H9 (cell line): ENCODE results near the gene KIF16B. TPM values are rescaled to one million over a fixed set of nuclear protein-coding genes. Genes with fewer than 3 reads are reported as not detected.

ENCODE experiments used
- DNase-seq: peaks from one replicate; pipeline ENCODE4 v3.0.0-alpha.2; 2017
- H2AFZ ChIP-seq: one replicate; pipeline ENCODE4 v1.6.1; 2013; ENCODE audit warnings: mild to moderate bottlenecking, low read length, control low read depth, moderate library complexity
- H2AK5ac ChIP-seq: 2 replicates; pipeline ENCODE4 v1.6.1; 2013; ENCODE audit warnings: low read length, control low read depth, mixed read lengths; ENCODE audit not compliant: insufficient read length
- H2BK120ac ChIP-seq: one replicate; pipeline ENCODE4 v1.6.1; 2013; ENCODE audit warnings: low read depth, mild to moderate bottlenecking, low read length, control low read depth, inconsistent platforms; ENCODE audit not compliant: poor library complexity, severe bottlenecking
- H2BK12ac ChIP-seq: 2 replicates; pipeline ENCODE4 v1.6.1; 2013; ENCODE audit warnings: low read length, control low read depth, mixed read lengths, low read depth; ENCODE audit not compliant: insufficient read length
- H2BK15ac ChIP-seq: 2 replicates; pipeline ENCODE4 v1.6.1; 2013; ENCODE audit warnings: low read depth, low read length, control low read depth
- H2BK20ac ChIP-seq: one replicate; pipeline ENCODE4 v1.6.1; 2013; ENCODE audit warnings: low read depth, mild to moderate bottlenecking, low read length, control low read depth, inconsistent platforms; ENCODE audit not compliant: poor library complexity, severe bottlenecking
- H2BK5ac ChIP-seq: 2 replicates; pipeline ENCODE4 v1.6.1; 2013; ENCODE audit warnings: low read length, control low read depth, mixed read lengths; ENCODE audit not compliant: insufficient read length
- H3K14ac ChIP-seq: 2 replicates; pipeline ENCODE4 v1.6.1; 2013; ENCODE audit warnings: low read length, control low read depth; ENCODE audit not compliant: insufficient read depth
- H3K18ac ChIP-seq: 2 replicates; pipeline ENCODE4 v1.6.1; 2013; ENCODE audit warnings: low read depth, mild to moderate bottlenecking, mixed read lengths, low read length, control low read depth; ENCODE audit not compliant: insufficient read length
- H3K23ac ChIP-seq: 2 replicates; pipeline ENCODE4 v1.6.1; 2013; ENCODE audit warnings: low read length, control low read depth, mixed read lengths, low read depth; ENCODE audit not compliant: insufficient read length
- H3K23me2 ChIP-seq: 2 replicates; pipeline ENCODE4 v1.6.1; 2013; ENCODE audit warnings: low read depth, mild to moderate bottlenecking, mixed read lengths, low read length, control low read depth; ENCODE audit not compliant: insufficient read length, poor library complexity, severe bottlenecking
- H3K27ac ChIP-seq: 2 replicates; pipeline ENCODE4 v1.5.1; 2013; ENCODE audit warnings: low read length, control low read depth, mixed read lengths, low read depth; ENCODE audit not compliant: insufficient read length
- H3K27me3 ChIP-seq: 2 replicates; pipeline ENCODE4 v1.6.1; 2013; ENCODE audit warnings: low read length, control low read depth, inconsistent platforms; ENCODE audit not compliant: insufficient read depth
- H3K4ac ChIP-seq: 2 replicates; pipeline ENCODE4 v1.6.1; 2013; ENCODE audit warnings: low read depth, mild to moderate bottlenecking, control low read depth, inconsistent platforms, low read length, moderate library complexity
- H3K4me1 ChIP-seq: 2 replicates; pipeline ENCODE4 v1.6.1; 2013; ENCODE audit warnings: low read length, control low read depth, inconsistent platforms; ENCODE audit not compliant: insufficient read depth
- H3K4me2 ChIP-seq: 2 replicates; pipeline ENCODE4 v1.6.1; 2013; ENCODE audit warnings: low read length, control low read depth, mixed read lengths; ENCODE audit not compliant: insufficient read length, insufficient read depth
- H3K56ac ChIP-seq: 2 replicates; pipeline ENCODE4 v1.6.1; 2013; ENCODE audit warnings: low read depth, mild to moderate bottlenecking, mixed read lengths, low read length, control low read depth; ENCODE audit not compliant: insufficient read length
- H3K79me1 ChIP-seq: 2 replicates; pipeline ENCODE4 v1.6.1; 2013; ENCODE audit warnings: low read depth, mild to moderate bottlenecking, moderate library complexity, low read length, control low read depth, inconsistent platforms; ENCODE audit not compliant: insufficient read depth, poor library complexity, severe bottlenecking
- H3K79me2 ChIP-seq: 2 replicates; pipeline ENCODE4 v1.6.1; 2013; ENCODE audit warnings: low read length, control low read depth, inconsistent platforms; ENCODE audit not compliant: insufficient read depth
- H3K9ac ChIP-seq: 2 replicates; pipeline ENCODE4 v1.6.1; 2013; ENCODE audit warnings: low read length, control low read depth, mixed read lengths; ENCODE audit not compliant: insufficient read length; ENCODE audit errors: extremely low read depth
- H3K9me3 ChIP-seq: one replicate; pipeline ENCODE4 v1.6.1; 2013; ENCODE audit warnings: low read depth, low read length, inconsistent platforms; ENCODE audit not compliant: control insufficient read depth
- H3T11ph ChIP-seq: one replicate; pipeline ENCODE4 v1.6.1; 2013; ENCODE audit warnings: mild to moderate bottlenecking, low read length, control low read depth, inconsistent platforms
- H4K20me1 ChIP-seq: one replicate; pipeline ENCODE4 v1.6.1; 2013; ENCODE audit not compliant: control insufficient read depth, insufficient read length, insufficient read depth
- H4K5ac ChIP-seq: 2 replicates; pipeline ENCODE4 v1.6.1; 2013; ENCODE audit warnings: low read depth, mild to moderate bottlenecking, mixed read lengths, low read length, control low read depth; ENCODE audit not compliant: insufficient read length
- H4K8ac ChIP-seq: replicated peaks from 2 replicates; pipeline ENCODE4 v1.6.1; 2013; ENCODE audit warnings: low read length, control low read depth, mixed read lengths, low read depth; ENCODE audit not compliant: insufficient read length
- H4K91ac ChIP-seq: 2 replicates; pipeline ENCODE4 v1.6.1; 2013; ENCODE audit warnings: low read depth, mild to moderate bottlenecking, moderate library complexity, mixed read lengths, low read length, control low read depth; ENCODE audit not compliant: insufficient read length
- H3K27ac Mint-ChIP-seq, 3 experiments: 2 replicates in 2 of 3; 3 replicates in 1 of 3; pipeline ENCODE4 v1.8.0; 2020 to 2021; ENCODE audit warnings: mixed read lengths in 3 of 3, mild to moderate bottlenecking in 1 of 3, moderate library complexity in 1 of 3
- H3K27me3 Mint-ChIP-seq: 2 replicates; pipeline ENCODE4 v1.8.0; 2021; ENCODE audit warnings: low read depth, mild to moderate bottlenecking, moderate library complexity, mixed read lengths
- H3K36me3 Mint-ChIP-seq, 3 experiments: 2 replicates in 2 of 3; 3 replicates in 1 of 3; pipeline ENCODE4 v1.8.0; 2020 to 2021; ENCODE audit warnings: low read depth in 3 of 3, mixed read lengths in 3 of 3; ENCODE audit not compliant: insufficient read depth in 1 of 3
- H3K4me1 Mint-ChIP-seq, 2 experiments: 2 replicates each; pipeline ENCODE4 v1.8.0; 2020; ENCODE audit warnings: mixed read lengths in 2 of 2
- H3K4me3 Mint-ChIP-seq, 2 experiments: 2 replicates in 1 of 2; 3 replicates in 1 of 2; pipeline ENCODE4 v1.8.0; 2020 to 2021; ENCODE audit warnings: mild to moderate bottlenecking in 2 of 2, mixed read lengths in 2 of 2, moderate library complexity in 1 of 2
- H3K9me3 Mint-ChIP-seq, 2 experiments: 2 replicates in 1 of 2; 3 replicates in 1 of 2; pipeline ENCODE4 v1.8.0; 2020; ENCODE audit warnings: mild to moderate bottlenecking in 2 of 2, mixed read lengths in 2 of 2, moderate library complexity in 1 of 2
- WGBS: extraction: QIAGEN DNeasy Blood & Tissue Kit; methylation state at CpG from one replicate; pipeline ENCODE4 v1.1.7; 2013; ENCODE audit warnings: missing lambda C conversion rate, low lambda C conversion rate, mixed read lengths; ENCODE audit not compliant: insufficient read length; ENCODE audit errors: extremely low coverage; 5-methylcytosine and 5-hydroxymethylcytosine counted together
- total RNA-seq: library from RNA; stranded (reverse); gene quantifications from 2 replicates; pipeline ENCODE4 v1.2.1, GENCODE V29; 2021
- TF ChIP-seq, protein P1 (sequence below): fragments of 200-600 bp; sonication (generic); conservative IDR thresholded peaks from 3 replicates; pipeline ENCODE4 v1.8.0; 2021; ENCODE audit warnings: antibody characterized with exemption, mild to moderate bottlenecking

KIF16B gene
- total RNA-seq, 1 experiment from 2014 or later, result 7.4 TPM

GRCh38 chr20:16419138-16419715, 154.0 kb downstream of the KIF16B start:
- H4K8ac ChIP-seq, result no peak overlapping the region
- no peak overlapping the region for H2AFZ ChIP-seq
- H2AK5ac ChIP-seq, result no peak overlapping the region
- no peak overlapping the region for H2BK20ac ChIP-seq
- no peak overlapping the region for H3T11ph ChIP-seq
- no peak overlapping the region for H3K23ac ChIP-seq
- Mint-ChIP-seq H3K9me3 (peaks cover 0 to 3% of the 10 kb centered on the region in 2 experiments; a peak in 2 of 5 replicates), H3K4me3 (no peak overlapping the region), H3K27ac (no peak overlapping the region), H3K36me3 (peaks cover 15 to 24% (median 17%) of the 10 kb centered on the region in 3 experiments; a peak in 6 of 7 replicates), H3K4me1 (peaks cover 13 to 22% of the 10 kb centered on the region in 2 experiments), H3K27me3 (no peaks in the 10 kb centered on the region)
- no peaks in the 10 kb centered on the region for H3K9me3 ChIP-seq
- no peak overlapping the region for H3K14ac ChIP-seq
- no peak overlapping the region for H4K91ac ChIP-seq
- H4K5ac ChIP-seq, result no peak overlapping the region
- no peaks in the 10 kb centered on the region for H3K79me1 ChIP-seq
- H3K4ac ChIP-seq, result no peak overlapping the region
- no peak overlapping the region for H2BK12ac ChIP-seq
- no peak for DNase-seq
- no peak overlapping the region for H3K9ac ChIP-seq
- H2BK15ac ChIP-seq, result no peak overlapping the region
- H2BK5ac ChIP-seq, result no peak overlapping the region
- no peak overlapping the region for H3K4me2 ChIP-seq
- no peak overlapping the region for H3K27ac ChIP-seq
- TF ChIP-seq, protein P1, sequence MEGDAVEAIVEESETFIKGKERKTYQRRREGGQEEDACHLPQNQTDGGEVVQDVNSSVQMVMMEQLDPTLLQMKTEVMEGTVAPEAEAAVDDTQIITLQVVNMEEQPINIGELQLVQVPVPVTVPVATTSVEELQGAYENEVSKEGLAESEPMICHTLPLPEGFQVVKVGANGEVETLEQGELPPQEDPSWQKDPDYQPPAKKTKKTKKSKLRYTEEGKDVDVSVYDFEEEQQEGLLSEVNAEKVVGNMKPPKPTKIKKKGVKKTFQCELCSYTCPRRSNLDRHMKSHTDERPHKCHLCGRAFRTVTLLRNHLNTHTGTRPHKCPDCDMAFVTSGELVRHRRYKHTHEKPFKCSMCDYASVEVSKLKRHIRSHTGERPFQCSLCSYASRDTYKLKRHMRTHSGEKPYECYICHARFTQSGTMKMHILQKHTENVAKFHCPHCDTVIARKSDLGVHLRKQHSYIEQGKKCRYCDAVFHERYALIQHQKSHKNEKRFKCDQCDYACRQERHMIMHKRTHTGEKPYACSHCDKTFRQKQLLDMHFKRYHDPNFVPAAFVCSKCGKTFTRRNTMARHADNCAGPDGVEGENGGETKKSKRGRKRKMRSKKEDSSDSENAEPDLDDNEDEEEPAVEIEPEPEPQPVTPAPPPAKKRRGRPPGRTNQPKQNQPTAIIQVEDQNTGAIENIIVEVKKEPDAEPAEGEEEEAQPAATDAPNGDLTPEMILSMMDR, result no peak
- no peaks in the 10 kb centered on the region; the same call in 1 of the 2 replicates for H3K4me1 ChIP-seq
- no peak overlapping the region for H2BK120ac ChIP-seq
- H3K23me2 ChIP-seq, result no peaks in the 10 kb centered on the region
- no peak overlapping the region for H3K56ac ChIP-seq
- H3K79me2 ChIP-seq, result no peaks in the 10 kb centered on the region
- no peaks in the 10 kb centered on the region for H4K20me1 ChIP-seq
- no CpG with 5 or more reads among the region's 2 CpGs for WGBS
- H3K18ac ChIP-seq, result no peak overlapping the region
- no peaks in the 10 kb centered on the region for H3K27me3 ChIP-seq
